SU-DHL-6 (cell line): ENCODE measurements around the gene PTCSC3.

Experiments used
- CTCF ChIP-seq: fragments of 200-600 bp; sonication (generic); IDR thresholded peaks from one replicate; pipeline ENCODE4 v1.5.1; 2017; ENCODE audit warnings: antibody characterized with exemption, mild to moderate bottlenecking, low read length, moderate library complexity; ENCODE audit not compliant: insufficient read depth, poor library complexity, severe bottlenecking
- EZH2phosphoT487 ChIP-seq: fragments of 200-600 bp; sonication (generic), shearing (Covaris generic); conservative IDR thresholded peaks from 2 replicates; pipeline ENCODE4 v1.6.1; 2018; ENCODE audit warnings: mild to moderate bottlenecking, antibody characterized with exemption, low read length, moderate library complexity, mixed read lengths

- no peak for TF ChIP-seq CTCF
- TF ChIP-seq EZH2phosphoT487: no peak
These were observed 46.3 kb downstream of the PTCSC3 start for GRCh38 chr14:36130186-36130585.
